Thymus (tissue), 11 donors: ENCODE data around the gene FBXO34. TPM values are rescaled to one million over a fixed set of nuclear protein-coding genes. Genes with fewer than 3 reads are reported as not detected.
A peak's percentile ranks its signal among the peaks of the same experiment; 100 is the strongest.

Experiments used
- DNase-seq, 9 donors: peaks; one replicate each; pipeline ENCODE4 v3.0.0-alpha.2; 2013; ENCODE audit warnings: low spot score in 9 of 9, low read depth in 6 of 9, missing footprints in 1 of 9
- H3K27ac ChIP-seq, 2 donors: one replicate each; pipeline ENCODE4 v1.5.1; 2013; ENCODE audit warnings: control low read depth in 1 of 2, low read depth in 1 of 2, low read length in 1 of 2, mild to moderate bottlenecking in 1 of 2, moderate library complexity in 1 of 2
- H3K27me3 ChIP-seq, 2 donors: one replicate each; pipeline ENCODE4 v1.5.1; 2013; ENCODE audit warnings: low read length in 1 of 2; ENCODE audit not compliant: control insufficient read depth in 2 of 2, insufficient read depth in 1 of 2
- H3K36me3 ChIP-seq, 2 donors: one replicate each; pipeline ENCODE4 v1.5.1; 2013; ENCODE audit warnings: low read length in 1 of 2, mild to moderate bottlenecking in 1 of 2, moderate library complexity in 1 of 2; ENCODE audit not compliant: control insufficient read depth in 2 of 2, insufficient read depth in 2 of 2
- H3K4me1 ChIP-seq, 2 donors: one replicate each; pipeline ENCODE4 v1.5.1; 2013; ENCODE audit warnings: low read length in 2 of 2; ENCODE audit not compliant: control insufficient read depth in 2 of 2, insufficient read depth in 2 of 2
- H3K4me3 ChIP-seq, 2 donors: one replicate each; pipeline ENCODE4 v1.5.1; 2013; ENCODE audit warnings: low read length in 2 of 2, control low read depth in 1 of 2, mild to moderate bottlenecking in 1 of 2
- H3K9me3 ChIP-seq, 2 donors: one replicate each; pipeline ENCODE4 v1.5.1; 2013; ENCODE audit warnings: low read length in 1 of 2, mild to moderate bottlenecking in 1 of 2; ENCODE audit not compliant: control insufficient read depth in 2 of 2, insufficient read depth in 1 of 2
- WGBS: extraction: QIAGEN DNeasy Blood & Tissue Kit; methylation state at CpG from one replicate; pipeline ENCODE4 v1.1.7; 2013; 5-methylcytosine and 5-hydroxymethylcytosine counted together
- polyA plus RNA-seq: library from polyadenylated mRNA; stranded (reverse); fragments of 200-250 nt; gene quantifications from one replicate; pipeline ENCODE4 v1.2.3, GENCODE V29; 2013
- total RNA-seq: library from RNA; stranded (reverse); fragments of 120-200 nt; gene quantifications from one replicate; pipeline ENCODE4 v1.2.4, GENCODE V29; 2013
- donor health status: healthy.

FBXO34 gene
- total and polyA plus RNA-seq, 2 donors = 15.8 to 23.3 TPM

DNA sequence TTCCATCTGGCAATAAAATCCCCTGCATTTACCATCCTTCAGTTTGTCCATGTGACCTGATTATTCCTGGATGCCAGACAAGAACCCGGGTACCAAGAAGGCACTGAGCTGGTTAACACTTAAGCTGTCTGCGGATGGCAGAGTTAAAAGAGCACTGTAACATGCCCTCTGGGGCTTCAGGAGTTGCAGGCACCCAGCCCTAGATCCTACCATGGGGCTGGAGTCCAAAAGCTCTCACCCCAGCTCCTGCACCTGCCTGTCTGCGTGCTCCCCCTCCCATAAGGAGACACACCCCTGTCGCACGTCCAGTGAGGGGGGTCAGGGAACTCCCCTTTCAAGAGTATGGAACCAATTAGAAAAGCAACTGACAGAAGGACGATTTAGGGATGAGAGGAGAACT, 14.6 kb upstream of the FBXO34 start:
- WGBS = 73% methylated on average over 6 of the region's 6 CpGs
- no peaks in the 10 kb centered on the region for H3K9me3 ChIP-seq
- H3K27ac ChIP-seq = no peak overlapping the region
- no peaks in the 10 kb centered on the region for H3K27me3 ChIP-seq
- no peaks in the 10 kb centered on the region for H3K4me1 ChIP-seq
- no peak overlapping the region for H3K4me3 ChIP-seq
- DNase-seq = no peak
- no peaks in the 10 kb centered on the region for H3K36me3 ChIP-seq

GRCh38 chr14:55265197-55265596, 6.0 kb upstream of the FBXO34 start:
- Histone ChIP-seq H3K4me1 (no peaks in the 10 kb centered on the region), H3K27ac (no peak overlapping the region), H3K9me3 (no peaks in the 10 kb centered on the region), H3K4me3 (no peak overlapping the region), H3K36me3 (no peaks in the 10 kb centered on the region), H3K27me3 (no peaks in the 10 kb centered on the region)
- WGBS = 62% methylated on average over 4 of the region's 4 CpGs
- DNase-seq = peak in 1 of 9 donors; percentile 7

- Histone ChIP-seq H3K9me3 (no peaks in the 10 kb centered on the region), H3K4me1 (peaks cover 3 to 6% of the 10 kb centered on the region in 2 donors), H3K27me3 (no peaks in the 10 kb centered on the region), H3K36me3 (no peaks in the 10 kb centered on the region), H3K4me3 (no peak overlapping the region), H3K27ac (no peak overlapping the region)
- no peak for DNase-seq
- WGBS = 96% methylated on average over 3 of the region's 3 CpGs
Observed at GRCh38 chr14:55267820-55268219, 3.4 kb upstream of the FBXO34 start.

- peak in 8 of 9 donors; percentile 48 to 80 (median 58) for DNase-seq
- no peaks in the 10 kb centered on the region for H3K36me3 ChIP-seq
- WGBS = under 1% methylated on average over 80 of the region's 80 CpGs
Observed at GRCh38 chr14:55271572-55272298, 514 bp downstream of the FBXO34 start.

GRCh38 chr14:55272387-55272786, 1.2 kb downstream of the FBXO34 start:
- Histone ChIP-seq H3K27me3 (no peaks in the 10 kb centered on the region), H3K36me3 (no peaks in the 10 kb centered on the region), H3K4me1 (peaks cover 8 to 9% of the 10 kb centered on the region in 2 donors), H3K27ac (peak overlapping the region in 1 of 2 donors; percentile 83), H3K9me3 (no peaks in the 10 kb centered on the region), H3K4me3 (peak overlapping the region; percentile 77 to 98)
- DNase-seq = peak in 1 of 9 donors; percentile 15
- WGBS = 4% methylated on average over 1 of the region's 1 CpG

More at GRCh38 chr14:55271572-55272298, 514 bp downstream of the FBXO34 start:
- Histone ChIP-seq H3K4me3 (peak overlapping the region; percentile 77 to 98), H3K27ac (peak overlapping the region; percentile 83 to 93), H3K4me1 (peaks cover 7 to 8% of the 10 kb centered on the region in 2 donors), H3K9me3 (no peaks in the 10 kb centered on the region), H3K27me3 (no peaks in the 10 kb centered on the region)

GRCh38 chr14:55272922-55273321, 1.7 kb downstream of the FBXO34 start:
- Histone ChIP-seq H3K4me3 (peak overlapping the region in 1 of 2 donors; percentile 77), H3K4me1 (peaks cover 9 to 10% of the 10 kb centered on the region in 2 donors), H3K9me3 (no peaks in the 10 kb centered on the region), H3K27ac (no peak overlapping the region), H3K27me3 (no peaks in the 10 kb centered on the region), H3K36me3 (no peaks in the 10 kb centered on the region)
- 79% methylated on average over 2 of the region's 2 CpGs for WGBS
- peak in 1 of 9 donors; percentile 11 for DNase-seq

GRCh38 chr14:55274146-55274545, 2.9 kb downstream of the FBXO34 start:
- no peak overlapping the region for H3K27ac ChIP-seq

DNA sequence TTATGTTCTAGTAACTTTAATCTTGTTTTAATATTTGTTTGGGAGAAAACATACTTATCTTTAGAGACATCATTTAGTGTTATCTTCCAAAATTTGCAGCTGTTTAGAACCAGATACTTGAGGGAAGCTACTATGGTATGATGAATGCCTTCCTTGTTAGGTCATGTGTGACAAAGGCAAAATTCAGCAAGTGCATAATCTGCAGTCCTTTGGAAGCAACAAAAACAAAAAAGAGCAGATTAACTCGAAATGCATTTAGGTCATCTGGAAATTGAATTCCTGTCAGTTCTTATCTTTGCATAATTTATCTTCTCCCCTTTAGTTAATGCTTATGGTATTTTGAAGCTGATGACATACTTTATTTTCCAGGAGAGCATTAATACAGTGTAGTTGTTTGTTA, 3.5 kb downstream of the FBXO34 start:
- H3K9me3 ChIP-seq = no peaks in the 10 kb centered on the region
- no peaks in the 10 kb centered on the region for H3K27me3 ChIP-seq
- H3K4me3 ChIP-seq = no peak overlapping the region
- DNase-seq = no peak
- H3K27ac ChIP-seq = no peak overlapping the region
- 78% methylated on average over 1 of the region's 1 CpG for WGBS
- peaks cover 10 to 11% of the 10 kb centered on the region in 2 donors for H3K4me1 ChIP-seq
- no peaks in the 10 kb centered on the region for H3K36me3 ChIP-seq

More at GRCh38 chr14:55274146-55274545, 2.9 kb downstream of the FBXO34 start:
- Histone ChIP-seq H3K36me3 (no peaks in the 10 kb centered on the region), H3K9me3 (no peaks in the 10 kb centered on the region), H3K4me3 (no peak overlapping the region), H3K4me1 (peaks cover 10 to 11% of the 10 kb centered on the region in 2 donors), H3K27me3 (no peaks in the 10 kb centered on the region)
- WGBS = 89% methylated on average over 3 of the region's 3 CpGs
- no peak for DNase-seq

DNA sequence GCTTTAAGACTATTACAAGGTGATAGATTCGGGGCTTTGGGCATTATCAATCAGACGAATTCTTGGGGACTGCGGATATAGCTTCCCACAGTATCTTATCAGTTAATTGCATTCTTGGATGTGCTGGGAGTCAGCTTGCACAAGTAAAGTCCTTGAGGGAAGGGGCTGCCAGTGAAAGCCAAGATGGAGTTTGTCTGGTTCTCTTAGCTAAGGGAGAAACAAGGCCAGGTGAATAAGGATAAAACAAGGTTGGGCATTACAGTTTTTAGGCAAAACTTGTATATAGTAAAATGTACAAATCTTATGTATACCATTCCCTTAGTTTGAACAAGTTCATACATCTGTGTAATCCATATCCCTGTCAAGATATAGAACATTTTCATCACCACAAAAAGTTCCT, 5.5 kb downstream of the FBXO34 start:
- H3K27ac ChIP-seq = no peak overlapping the region
- H3K36me3 ChIP-seq = no peaks in the 10 kb centered on the region
- DNase-seq = no peak
- no peaks in the 10 kb centered on the region for H3K9me3 ChIP-seq
- WGBS = 99% methylated on average over 3 of the region's 3 CpGs
- no peak overlapping the region for H3K4me3 ChIP-seq
- H3K4me1 ChIP-seq = peaks cover 7 to 9% of the 10 kb centered on the region in 2 donors
- no peaks in the 10 kb centered on the region for H3K27me3 ChIP-seq
